Activated CD8-positive, alpha-beta T cell treated with anti-CD3 and anti-CD28 coated beads, Interleukin-2, amount 10 ng/mL, durations not matched to agents 7 days and 5 days (primary cell): ENCODE data around the gene FOXL1. TPM values are rescaled to one million over a fixed set of nuclear protein-coding genes. Genes with fewer than 3 reads are reported as not detected.
A peak's percentile ranks its signal among the peaks of the same experiment; 100 is the strongest.

Experiments
- ATAC-seq: fragments of 150-1000 bp; cut with Tn5 transposase; one replicate; pipeline ENCODE4 v1.10.0; 2021; ENCODE audit warnings: moderate library complexity
- CTCF ChIA-PET: fragments of 350-600 bp; sonication (Branson Sonifier 250); formaldehyde crosslinking; loops from one replicate; lab custom pipeline; 2021; ENCODE audit warnings: antibody characterized with exemption; lab: Charles Lee
- POLR2A ChIA-PET: fragments of 350-600 bp; sonication (Branson Sonifier 250); formaldehyde crosslinking; loops from one replicate; lab custom pipeline; 2021; ENCODE audit warnings: antibody characterized with exemption; lab: Charles Lee
- DNase-seq: peaks from one replicate; pipeline ENCODE4 v3.0.0-alpha.2; 2020
- H3K27ac Mint-ChIP-seq: one replicate; pipeline ENCODE4 v1.8.0; 2021; ENCODE audit warnings: mild to moderate bottlenecking, mixed read lengths
- H3K27me3 Mint-ChIP-seq: one replicate; pipeline ENCODE4 v1.8.0; 2021; ENCODE audit warnings: low read depth, mixed read lengths
- H3K36me3 Mint-ChIP-seq: one replicate; pipeline ENCODE4 v1.8.0; 2021; ENCODE audit warnings: low read depth, mixed read lengths
- H3K4me1 Mint-ChIP-seq: one replicate; pipeline ENCODE4 v1.8.0; 2021; ENCODE audit warnings: low read depth, mixed read lengths
- H3K4me3 Mint-ChIP-seq: one replicate; pipeline ENCODE4 v1.8.0; 2021; ENCODE audit warnings: mild to moderate bottlenecking, mixed read lengths
- H3K9me3 Mint-ChIP-seq: one replicate; pipeline ENCODE4 v1.8.0; 2022; ENCODE audit warnings: mixed read lengths; ENCODE audit not compliant: insufficient read depth
- total RNA-seq, 2 experiments: library from RNA; stranded (reverse); gene quantifications; one replicate each; pipeline ENCODE4 v1.2.3, GENCODE V29; 2021

The FOXL1 gene
- total RNA-seq, 2 experiments from 2014 or later = not detected

- ChIA-PET CTCF (no interaction called here), POLR2A (no interaction called here)
- Mint-ChIP-seq H3K27ac (no peak overlapping the region), H3K27me3 (peaks cover 28% of the 10 kb centered on the region), H3K4me3 (no peak overlapping the region), H3K36me3 (no peaks in the 10 kb centered on the region), H3K4me1 (peaks cover 7% of the 10 kb centered on the region), H3K9me3 (no peaks in the 10 kb centered on the region)
- DNase-seq = no peak
- ATAC-seq = no peak
Measured at GRCh38 chr16:86591270-86591669, 12.9 kb downstream of the FOXL1 start.

DNA sequence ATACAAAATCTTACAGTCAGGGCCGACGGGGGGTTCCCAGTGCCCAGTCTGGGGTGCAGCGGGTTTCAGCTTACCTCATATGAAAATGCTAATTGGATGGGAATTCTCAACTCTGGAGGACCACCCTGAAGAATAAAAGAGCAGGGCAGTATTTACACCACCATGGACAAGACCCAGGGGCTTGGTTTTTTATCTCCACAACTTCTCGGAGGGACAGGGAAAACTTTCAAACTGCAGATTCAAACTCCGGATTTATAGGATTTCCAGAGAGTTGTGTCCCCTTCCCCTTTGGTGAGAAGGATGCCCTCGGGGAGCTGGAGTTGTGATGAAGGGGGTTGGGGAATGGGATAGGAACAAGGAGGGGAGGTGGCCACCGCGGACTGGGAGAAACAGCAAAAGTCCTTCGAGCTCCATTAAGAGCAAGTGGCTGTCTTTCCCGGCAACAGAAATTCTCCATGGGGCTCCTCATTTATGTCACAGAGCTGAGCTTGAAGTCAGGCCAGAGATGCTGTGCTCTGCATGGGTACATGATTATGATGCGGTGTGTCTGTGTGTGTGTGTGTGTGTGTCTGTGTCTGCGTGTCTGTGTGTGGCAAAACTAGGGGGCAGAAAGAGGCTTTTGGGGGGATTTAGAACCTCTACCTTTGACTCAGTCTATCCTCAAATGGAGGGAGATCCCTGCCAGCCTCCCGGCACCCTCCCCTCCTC, 15.7 kb downstream of the FOXL1 start:
- no peak overlapping the region for H3K27ac Mint-ChIP-seq
- no peaks in the 10 kb centered on the region for H3K9me3 Mint-ChIP-seq
- no peaks in the 10 kb centered on the region for H3K36me3 Mint-ChIP-seq
- no peak for ATAC-seq
- peaks cover 7% of the 10 kb centered on the region for H3K4me1 Mint-ChIP-seq
- no peak for DNase-seq
- CTCF ChIA-PET = no interaction called here
- no peak overlapping the region for H3K4me3 Mint-ChIP-seq
- H3K27me3 Mint-ChIP-seq = peaks cover 37% of the 10 kb centered on the region
- POLR2A ChIA-PET = no interaction called here

- Mint-ChIP-seq H3K36me3 (no peaks in the 10 kb centered on the region), H3K4me3 (no peak overlapping the region), H3K9me3 (no peaks in the 10 kb centered on the region), H3K4me1 (peaks cover 7% of the 10 kb centered on the region), H3K27ac (no peak overlapping the region), H3K27me3 (peaks cover 41% of the 10 kb centered on the region)
- ChIA-PET POLR2A (no interaction called here), CTCF (no interaction called here)
- ATAC-seq = no peak
- DNase-seq = no peak
Measured at GRCh38 chr16:86594721-86595120, 16.4 kb downstream of the FOXL1 start.

GRCh38 chr16:86595983-86596605, 17.7 kb downstream of the FOXL1 start:
- CTCF ChIA-PET = no interaction called here
- POLR2A ChIA-PET = no interaction called here
- H3K27me3 Mint-ChIP-seq = peaks cover 49% of the 10 kb centered on the region
- no peaks in the 10 kb centered on the region for H3K36me3 Mint-ChIP-seq
- DNase-seq (no peak), ATAC-seq (no peak)
- no peak overlapping the region for H3K27ac Mint-ChIP-seq
- no peak overlapping the region for H3K4me3 Mint-ChIP-seq
- no peaks in the 10 kb centered on the region for H3K9me3 Mint-ChIP-seq
- H3K4me1 Mint-ChIP-seq = peaks cover 7% of the 10 kb centered on the region

- ChIA-PET CTCF (no interaction called here), POLR2A (no interaction called here)
- H3K9me3 Mint-ChIP-seq = no peaks in the 10 kb centered on the region
- H3K4me3 Mint-ChIP-seq = no peak overlapping the region
- peaks cover 40% of the 10 kb centered on the region for H3K27me3 Mint-ChIP-seq
- no peaks in the 10 kb centered on the region for H3K36me3 Mint-ChIP-seq
- no peak for ATAC-seq
- peaks cover 7% of the 10 kb centered on the region for H3K4me1 Mint-ChIP-seq
- H3K27ac Mint-ChIP-seq = no peak overlapping the region
- DNase-seq = no peak
Measured at GRCh38 chr16:86597126-86597879, 19.0 kb downstream of the FOXL1 start.

DNA sequence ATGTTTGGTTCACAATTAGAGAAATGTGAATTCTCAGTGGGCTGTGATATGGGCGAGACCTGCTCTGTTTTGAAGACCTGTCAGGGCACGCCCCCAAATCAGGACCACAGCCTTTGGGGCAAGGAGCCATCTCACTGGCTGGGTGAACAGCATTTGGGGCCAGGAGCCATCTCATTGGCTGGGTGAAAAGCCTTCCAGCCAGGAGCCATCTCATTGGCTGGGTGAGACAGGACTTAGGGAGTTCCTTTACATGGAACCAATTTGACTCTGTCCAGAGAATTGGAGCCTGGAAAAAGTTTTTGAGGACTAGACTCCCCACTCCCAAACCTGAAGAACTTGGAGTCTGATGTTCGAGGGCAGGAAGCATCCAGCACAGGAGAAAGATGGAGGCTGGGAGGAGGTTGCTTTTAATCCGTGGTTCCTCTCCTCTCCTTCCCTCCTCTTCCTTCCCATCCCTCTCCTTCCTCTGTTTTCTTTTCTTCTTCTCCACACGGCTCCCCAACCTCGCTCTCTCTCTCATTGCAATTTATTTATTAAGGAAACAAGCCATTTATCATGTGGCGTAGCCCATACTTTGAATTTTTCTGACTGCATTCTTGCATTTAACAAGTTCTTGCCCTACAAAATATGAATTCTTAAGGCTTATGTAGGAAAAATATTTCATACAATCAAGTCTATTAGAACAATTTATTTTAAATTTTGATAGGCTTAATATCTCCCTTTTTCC, 19.7 kb downstream of the FOXL1 start:
- peaks cover 38% of the 10 kb centered on the region for H3K27me3 Mint-ChIP-seq
- CTCF ChIA-PET = no interaction called here
- POLR2A ChIA-PET = no interaction called here

DNA sequence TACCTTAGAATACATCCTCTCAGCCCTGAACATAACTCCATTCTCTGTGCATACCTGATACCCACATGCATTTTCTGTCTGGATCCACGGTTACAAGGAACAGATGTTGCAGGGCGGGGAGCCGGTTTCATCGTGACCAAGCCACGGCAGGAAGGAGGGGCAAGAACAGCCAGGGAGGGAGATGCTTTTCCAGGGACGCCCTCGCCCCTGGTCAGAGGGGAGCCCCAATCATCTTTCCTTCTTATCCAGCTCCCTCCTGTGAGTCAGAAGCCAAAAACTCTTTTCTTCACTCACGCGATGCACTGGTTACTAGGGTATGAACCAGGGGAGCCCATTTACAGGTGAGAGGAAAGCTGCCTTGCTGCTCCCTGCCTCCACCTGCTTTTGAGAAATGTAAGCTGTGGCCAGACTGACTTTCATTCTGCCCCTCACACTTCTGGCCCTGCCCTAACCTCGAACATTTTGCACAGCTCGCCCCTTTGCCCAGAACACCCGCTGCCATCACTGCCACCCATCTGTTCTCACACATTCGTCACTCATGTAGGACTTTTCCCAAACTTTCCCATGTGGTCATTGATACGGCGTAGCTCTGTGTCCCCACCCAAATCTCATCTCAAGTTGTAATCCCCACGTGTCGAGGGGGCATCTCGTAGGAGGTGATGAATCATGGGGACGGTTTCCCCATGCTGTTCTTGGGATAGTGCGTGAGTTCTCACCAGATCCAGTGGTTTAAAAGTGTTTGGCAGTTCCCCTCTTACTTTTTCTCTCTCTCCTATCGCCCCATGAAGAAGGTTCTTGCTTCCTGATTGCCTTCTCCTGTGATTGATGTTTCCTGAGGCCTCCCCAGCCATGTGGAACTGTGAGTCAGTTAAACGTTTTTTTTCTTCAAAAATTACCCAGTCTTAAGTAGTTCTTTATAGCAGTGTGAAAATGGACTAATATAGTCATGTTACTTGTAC, 20.5 kb downstream of the FOXL1 start:
- ChIA-PET CTCF (no interaction called here), POLR2A (no interaction called here)
- ATAC-seq = no peak
- H3K27ac Mint-ChIP-seq = no peak overlapping the region
- no peaks in the 10 kb centered on the region for H3K36me3 Mint-ChIP-seq
- no peak for DNase-seq
- no peaks in the 10 kb centered on the region for H3K4me1 Mint-ChIP-seq
- H3K27me3 Mint-ChIP-seq = peaks cover 30% of the 10 kb centered on the region
- H3K4me3 Mint-ChIP-seq = no peak overlapping the region
- H3K9me3 Mint-ChIP-seq = no peaks in the 10 kb centered on the region

More for the DNA sequence above, 19.7 kb downstream of the FOXL1 start:
- H3K36me3 Mint-ChIP-seq = no peaks in the 10 kb centered on the region
- no peak for ATAC-seq
- H3K4me1 Mint-ChIP-seq = peaks cover 5% of the 10 kb centered on the region
- no peak for DNase-seq
- no peak overlapping the region for H3K27ac Mint-ChIP-seq
- H3K9me3 Mint-ChIP-seq = no peaks in the 10 kb centered on the region
- no peak overlapping the region for H3K4me3 Mint-ChIP-seq

GRCh38 chr16:86601356-86601755, 23.0 kb downstream of the FOXL1 start:
- Mint-ChIP-seq H3K4me1 (peaks cover 13% of the 10 kb centered on the region), H3K9me3 (no peaks in the 10 kb centered on the region), H3K4me3 (no peak overlapping the region), H3K27ac (no peak overlapping the region), H3K36me3 (no peaks in the 10 kb centered on the region), H3K27me3 (peaks cover 22% of the 10 kb centered on the region)
- POLR2A ChIA-PET = no interaction called here
- DNase-seq (no peak), ATAC-seq (no peak)
- CTCF ChIA-PET = no interaction called here

- H3K36me3 Mint-ChIP-seq = no peaks in the 10 kb centered on the region
- H3K27ac Mint-ChIP-seq = no peak overlapping the region
- CTCF ChIA-PET = no interaction called here
- H3K4me3 Mint-ChIP-seq = no peak overlapping the region
- POLR2A ChIA-PET = no interaction called here
- H3K27me3 Mint-ChIP-seq = peaks cover 22% of the 10 kb centered on the region
- ATAC-seq = no peak
- H3K4me1 Mint-ChIP-seq = peaks cover 13% of the 10 kb centered on the region
- no peaks in the 10 kb centered on the region for H3K9me3 Mint-ChIP-seq
- DNase-seq = no peak
Measured at GRCh38 chr16:86602521-86602920, 24.2 kb downstream of the FOXL1 start.

DNA sequence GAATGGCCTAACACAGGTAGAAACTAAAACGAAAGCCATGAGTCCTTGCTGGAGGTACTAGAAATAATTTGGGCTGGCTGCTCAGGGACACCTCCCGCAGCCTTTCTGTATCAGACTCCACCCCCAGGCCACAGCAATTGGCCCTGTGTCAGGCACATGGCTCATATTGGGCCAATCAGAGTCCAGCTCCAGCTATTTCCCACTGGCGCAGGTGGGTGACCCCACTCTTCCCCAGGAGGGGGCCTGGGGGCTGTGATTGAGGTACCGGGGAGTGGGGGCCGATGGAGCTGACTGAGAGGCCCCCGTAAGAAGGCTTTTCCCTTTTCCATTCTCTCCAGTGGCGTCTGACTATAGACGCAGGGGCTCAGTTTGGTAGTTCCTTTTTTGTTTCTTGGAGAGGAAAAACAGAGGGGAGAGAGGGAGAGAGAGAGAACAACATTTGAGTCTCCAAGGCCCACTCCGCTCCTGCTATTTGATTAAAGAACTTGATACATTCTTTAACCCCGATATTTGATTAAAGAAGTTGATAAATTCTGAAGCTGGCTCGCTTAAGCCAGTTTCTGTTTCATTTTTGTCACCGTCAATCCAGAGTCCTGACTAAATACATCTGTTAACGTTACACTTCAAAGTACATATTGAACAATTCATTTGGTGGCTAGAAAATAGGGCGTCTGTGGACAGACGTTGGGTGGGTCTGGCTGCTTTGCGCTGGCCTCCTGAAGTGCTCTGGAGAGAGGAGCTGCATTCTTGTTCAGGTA, 26.3 kb downstream of the FOXL1 start:
- CTCF ChIA-PET = interaction anchor here (2.0 kb wide), 1 partner anchor 40 kb away, joined by 5 read pairs; no protein-coding TSS in a partner anchor
- Mint-ChIP-seq H3K27me3 (peaks cover 9% of the 10 kb centered on the region), H3K36me3 (no peaks in the 10 kb centered on the region)

More for the DNA sequence above, 26.3 kb downstream of the FOXL1 start:
- peak overlapping the region; percentile 66 for H3K4me3 Mint-ChIP-seq
- peaks cover 13% of the 10 kb centered on the region for H3K4me1 Mint-ChIP-seq
- POLR2A ChIA-PET = interaction anchor here (0.5 kb wide), 1 partner anchor 527 kb away, joined by 4 read pairs; no protein-coding TSS in a partner anchor
- no peaks in the 10 kb centered on the region for H3K9me3 Mint-ChIP-seq
- DNase-seq (peak; percentile 55), ATAC-seq (peak; percentile 98)
- peak overlapping the region; percentile 32 for H3K27ac Mint-ChIP-seq
